Skin of body (tissue), 2 donors: ENCODE measurements around the gene LPCAT3. TPM values are rescaled to one million over a fixed set of nuclear protein-coding genes. Genes with fewer than 3 reads are reported as not detected.

Experiments
- DNase-seq: peaks from one replicate; lab custom pipeline; 2025; lab: John Stamatoyannopoulos, UW
- total RNA-seq: library from RNA; depleted of rRNA; stranded (reverse); fragments of >200 nt; gene quantifications from one replicate; pipeline ENCODE4 v1.2.3, GENCODE V29; 2014

LPCAT3 gene
- total RNA-seq, 1 donor from 2014 or later = 24.9 TPM

DNA sequence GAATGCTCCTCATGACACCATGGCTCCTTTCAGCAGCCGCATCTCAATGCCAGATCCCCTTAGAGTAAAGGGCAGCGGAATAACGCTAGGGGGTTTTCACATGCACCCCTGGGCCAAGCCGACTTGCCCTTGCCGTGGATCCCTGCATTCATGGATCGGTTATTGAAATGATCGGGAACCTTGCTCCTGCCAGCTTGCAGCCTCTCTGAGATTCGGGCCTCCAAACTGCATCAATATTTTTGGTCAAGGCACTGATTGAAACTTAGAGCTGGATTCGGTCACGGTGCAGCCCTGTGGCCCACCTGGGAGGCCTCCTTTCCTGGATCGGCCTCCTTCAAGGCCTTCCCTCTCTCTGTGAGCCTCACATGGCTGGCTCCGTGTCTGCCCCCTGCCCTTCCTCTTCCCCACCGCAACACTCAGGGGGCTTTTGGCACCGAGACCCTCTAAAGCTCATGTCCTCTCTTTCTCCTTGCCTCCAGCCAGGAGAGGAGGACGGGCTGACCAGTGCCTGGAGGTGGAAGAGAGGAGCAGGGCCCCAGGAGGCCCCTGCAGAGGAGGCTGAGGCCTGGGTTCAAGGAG is 65.3 kb downstream of the LPCAT3 start:
- DNase-seq = no peak

DNA sequence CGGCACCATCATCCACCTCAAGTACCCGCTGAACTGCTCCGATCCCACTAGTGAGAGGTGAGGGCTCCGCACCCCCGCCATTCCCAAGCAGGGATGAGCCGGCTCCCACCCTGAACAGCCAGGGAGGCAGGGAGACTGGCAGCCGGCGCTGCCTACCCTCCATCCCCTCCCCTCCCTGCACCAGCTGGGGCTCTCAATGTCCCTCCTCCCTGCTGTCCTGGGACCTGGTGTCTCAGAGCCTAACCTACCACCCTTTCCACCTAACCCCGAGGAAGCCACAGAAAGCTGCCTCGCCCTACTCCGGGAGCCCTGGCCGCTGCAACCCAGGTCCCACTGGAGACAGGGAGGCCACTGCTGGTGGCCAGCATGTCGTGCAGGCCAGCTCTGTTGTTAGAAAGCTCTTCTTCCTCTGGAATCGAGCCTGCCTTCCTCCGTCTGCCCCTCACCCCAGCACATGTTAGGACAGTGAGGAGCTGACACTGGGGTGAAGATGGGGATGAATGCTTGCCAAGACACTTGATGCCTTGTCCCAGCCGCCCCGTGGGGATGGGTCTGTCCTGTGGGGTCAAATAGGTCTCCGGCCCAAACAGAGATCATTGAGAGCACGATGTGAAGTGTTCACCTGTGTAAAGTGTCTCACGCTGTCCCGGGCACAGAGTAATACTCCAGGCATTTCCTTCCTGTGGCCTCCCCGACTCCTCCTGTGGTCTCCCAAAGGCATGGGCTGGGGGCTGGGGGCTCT is 66.0 kb downstream of the LPCAT3 start:
- DNase-seq = no peak

DNA sequence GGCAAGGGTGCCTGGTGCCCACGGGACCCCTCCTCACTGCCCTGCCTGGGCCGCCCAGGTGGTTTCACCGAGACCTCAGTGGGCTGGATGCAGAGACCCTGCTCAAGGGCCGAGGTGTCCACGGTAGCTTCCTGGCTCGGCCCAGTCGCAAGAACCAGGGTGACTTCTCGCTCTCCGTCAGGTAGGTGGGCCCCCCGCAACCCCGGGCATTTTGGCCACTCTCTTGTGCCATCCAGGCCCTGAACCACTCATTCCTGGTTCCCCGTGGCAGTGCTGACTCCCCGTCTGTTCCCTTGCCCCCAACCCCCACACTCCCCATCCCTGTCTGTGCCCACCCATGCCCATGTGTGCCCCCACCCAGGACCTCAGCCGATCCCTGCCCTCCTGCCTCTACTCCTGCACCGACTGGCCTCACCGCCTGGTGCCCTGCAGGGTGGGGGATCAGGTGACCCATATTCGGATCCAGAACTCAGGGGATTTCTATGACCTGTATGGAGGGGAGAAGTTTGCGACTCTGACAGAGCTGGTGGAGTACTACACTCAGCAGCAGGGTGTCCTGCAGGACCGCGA is 66.6 kb downstream of the LPCAT3 start:
- no peak for DNase-seq

DNA sequence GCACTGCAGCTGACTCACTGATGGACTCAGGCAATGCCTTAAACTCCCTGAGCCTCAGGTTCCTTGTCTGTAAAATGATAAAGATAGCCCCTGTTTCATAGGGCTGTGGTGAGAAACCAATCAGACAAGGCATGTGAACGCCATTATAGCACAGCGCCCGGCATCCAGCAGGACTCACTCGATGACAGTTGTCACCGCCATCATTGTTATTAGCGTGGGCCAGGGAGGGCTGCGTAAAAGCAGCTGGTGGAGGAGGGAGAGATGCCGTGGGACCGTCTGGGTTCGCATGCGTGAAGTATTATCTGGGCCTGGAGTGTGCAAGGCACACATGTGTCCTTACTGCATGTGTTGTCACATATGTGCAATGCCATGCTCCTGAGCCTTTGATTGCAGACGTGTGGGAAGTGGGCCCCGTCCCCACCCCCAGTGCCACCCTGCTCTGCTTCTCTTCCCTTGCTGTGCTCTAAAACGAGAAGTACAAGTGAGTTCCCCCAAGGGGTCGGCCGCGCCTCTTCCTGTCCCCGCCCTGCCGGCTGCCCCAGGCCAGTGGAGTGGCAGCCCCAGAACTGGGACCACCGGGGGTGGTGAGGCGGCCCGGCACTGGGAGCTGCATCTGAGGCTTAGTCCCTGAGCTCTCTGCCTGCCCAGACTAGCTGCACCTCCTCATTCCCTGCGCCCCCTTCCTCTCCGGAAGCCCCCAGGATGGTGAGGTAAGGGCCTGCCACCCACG is 67.3 kb downstream of the LPCAT3 start, which contains the start of gene PTPN6:
TSS of gene PTPN6 (plus strand) at position 546 of the 730 bp plus-strand sequence. CDS start at position 703, 157 bp downstream.
- DNase-seq = peak; percentile 25

DNA sequence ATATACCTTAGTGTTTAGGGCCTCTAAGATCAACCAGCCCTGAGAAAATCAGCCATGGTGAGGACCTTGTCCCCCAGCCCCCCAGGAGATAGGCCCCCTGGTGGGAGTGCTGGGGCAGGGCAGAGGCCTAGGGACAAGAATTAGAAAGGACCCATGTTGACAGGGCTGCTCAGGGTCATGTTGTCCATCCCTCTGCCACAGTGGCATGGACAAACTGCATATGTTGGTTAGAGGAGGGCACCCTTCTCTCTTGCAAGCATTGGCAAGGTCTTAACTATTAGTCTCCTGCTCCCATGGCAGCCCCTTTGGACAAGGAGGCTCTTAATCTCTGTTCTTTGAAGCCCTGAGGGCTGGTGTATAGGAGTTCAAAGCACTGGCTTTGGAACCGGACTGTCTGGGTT is 67.9 kb downstream of the LPCAT3 start:
- DNase-seq = no peak

DNA sequence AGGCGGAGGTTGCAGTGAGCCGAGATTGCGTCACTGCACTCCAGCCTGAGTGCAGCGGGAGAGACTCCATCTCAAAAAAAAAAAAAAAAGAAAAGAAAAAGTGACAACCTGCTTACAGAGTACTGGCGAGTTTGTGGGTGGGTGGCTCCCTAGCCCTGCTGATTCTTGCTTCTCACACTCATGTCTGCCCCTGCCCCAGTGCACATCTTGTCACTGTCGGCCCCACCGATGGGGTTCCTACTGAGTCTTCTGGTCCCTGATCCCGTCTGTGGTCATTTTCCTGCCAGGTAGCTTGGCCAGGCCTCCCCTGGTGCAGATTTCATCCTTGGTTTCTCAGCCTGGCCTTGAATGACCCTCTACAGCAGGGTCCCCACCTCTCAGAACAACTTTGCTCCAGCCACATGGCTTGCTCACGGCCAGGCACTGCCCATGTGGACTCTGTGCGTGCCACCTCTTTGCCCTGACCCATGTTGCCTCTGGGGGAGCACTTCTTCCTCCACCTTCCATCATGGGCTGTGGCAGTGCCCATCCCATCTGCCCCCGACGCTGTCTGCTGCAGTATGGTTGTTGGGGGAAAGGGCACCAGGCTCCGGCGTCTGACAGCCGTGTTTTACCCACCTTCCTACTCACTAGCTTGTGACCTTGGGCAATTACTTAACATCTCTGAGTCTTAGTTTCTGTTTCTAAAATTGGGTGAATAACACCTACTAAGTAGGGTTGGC is 69.2 kb downstream of the LPCAT3 start:
- DNase-seq = no peak

DNA sequence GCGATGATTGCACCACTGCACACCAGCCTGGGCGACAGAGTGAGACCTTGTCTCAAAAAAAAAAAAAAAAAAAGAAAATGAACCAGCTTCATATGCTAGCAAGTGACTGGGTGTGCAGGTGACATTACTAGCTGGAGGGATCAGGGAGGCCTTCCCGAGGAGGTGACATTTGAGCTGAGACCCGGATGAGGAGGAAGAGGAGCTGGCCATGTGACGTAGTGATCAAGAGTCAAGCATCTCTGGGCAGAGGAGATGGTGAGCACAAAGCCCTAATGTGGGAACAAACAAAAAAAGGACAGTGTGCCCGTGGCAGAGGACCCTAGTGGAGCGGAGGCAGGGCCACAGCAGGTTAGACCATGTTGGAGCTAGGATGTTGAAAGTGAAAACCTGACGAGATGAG is 70.7 kb downstream of the LPCAT3 start:
- DNase-seq = no peak

DNA sequence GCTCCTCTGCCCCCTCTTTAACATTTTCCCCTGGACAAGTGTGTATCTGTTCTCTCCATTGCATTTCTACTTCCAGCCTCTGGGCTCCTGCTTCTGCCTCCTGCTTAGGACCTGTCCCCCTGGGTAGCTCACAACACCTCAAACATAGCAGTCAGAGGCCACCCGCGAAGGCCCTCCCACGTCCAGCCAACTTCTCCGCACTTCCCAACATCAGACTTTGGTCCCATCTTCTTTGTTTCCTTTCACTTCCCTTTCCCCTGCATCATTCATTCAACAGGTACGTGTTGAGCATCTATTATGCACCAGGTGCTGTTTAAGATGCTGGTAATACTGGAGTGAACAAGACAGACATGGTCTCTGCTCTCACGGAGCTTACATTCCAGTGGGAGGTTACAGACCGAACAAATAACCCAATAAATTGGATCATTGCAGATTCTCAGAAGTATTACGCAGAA is 71.3 kb downstream of the LPCAT3 start:
- DNase-seq = no peak

DNA sequence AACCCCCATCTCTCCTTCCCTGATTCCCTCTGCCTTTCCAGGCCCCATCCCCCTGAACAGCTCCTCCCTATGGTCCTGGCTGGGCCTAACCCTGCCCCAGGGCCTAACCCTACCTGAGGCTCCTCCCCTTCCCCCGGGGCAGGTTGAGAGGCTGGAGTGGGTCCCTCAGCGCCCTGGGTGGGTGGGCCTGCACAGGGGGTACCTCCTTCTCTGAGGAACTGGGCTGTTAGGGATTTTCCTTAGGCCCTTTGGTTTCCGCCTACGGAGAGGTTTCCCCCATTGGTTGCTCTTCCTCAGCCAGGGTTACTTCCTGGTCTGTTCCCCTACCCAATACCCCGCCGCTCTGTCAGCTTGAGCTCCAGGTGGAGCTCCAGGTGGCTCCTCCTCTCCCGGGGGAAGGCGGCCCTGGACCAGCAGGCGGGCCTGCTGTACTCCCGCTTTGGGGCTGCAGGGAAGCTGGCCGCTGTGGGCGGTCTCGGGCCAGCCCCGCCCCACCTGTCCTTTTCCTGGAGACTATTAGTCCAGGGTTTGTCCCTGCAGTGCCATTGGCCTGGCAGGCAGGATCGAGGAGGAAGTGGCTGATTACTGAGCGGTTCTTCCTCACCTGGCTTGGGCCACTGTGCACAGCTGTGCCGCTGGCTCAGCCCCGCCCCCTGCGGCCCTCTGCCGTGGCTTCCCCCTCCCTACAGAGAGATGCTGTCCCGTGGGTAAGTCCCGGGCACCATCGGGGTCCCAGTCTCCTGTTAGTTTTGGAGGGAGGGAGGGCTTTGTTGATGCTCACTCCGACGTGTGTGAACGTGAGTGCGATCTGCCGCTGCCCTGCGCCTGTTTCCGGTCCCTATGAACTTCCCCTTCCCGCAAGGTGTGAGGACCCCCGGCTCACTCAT is 72.0 kb downstream of the LPCAT3 start:
- DNase-seq = no peak

DNA sequence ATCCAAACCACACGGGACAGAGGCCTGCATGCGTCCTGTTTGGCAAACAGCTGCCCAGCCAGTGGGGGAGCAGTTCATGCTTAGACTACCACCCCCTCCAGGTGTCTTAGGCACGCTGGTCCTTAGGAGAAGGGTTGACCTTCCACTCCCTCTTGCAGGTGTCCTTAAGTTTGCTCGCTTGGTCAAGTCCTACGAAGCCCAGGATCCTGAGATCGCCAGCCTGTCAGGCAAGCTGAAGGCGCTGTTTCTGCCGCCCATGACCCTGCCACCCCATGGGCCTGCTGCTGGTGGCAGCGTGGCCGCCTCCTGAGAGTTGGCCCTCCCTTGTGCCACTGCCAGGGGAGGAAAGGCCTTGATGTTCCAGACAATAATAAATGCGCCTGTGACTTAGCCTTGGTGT is 72.7 kb downstream of the LPCAT3 start:
- no peak for DNase-seq

DNA sequence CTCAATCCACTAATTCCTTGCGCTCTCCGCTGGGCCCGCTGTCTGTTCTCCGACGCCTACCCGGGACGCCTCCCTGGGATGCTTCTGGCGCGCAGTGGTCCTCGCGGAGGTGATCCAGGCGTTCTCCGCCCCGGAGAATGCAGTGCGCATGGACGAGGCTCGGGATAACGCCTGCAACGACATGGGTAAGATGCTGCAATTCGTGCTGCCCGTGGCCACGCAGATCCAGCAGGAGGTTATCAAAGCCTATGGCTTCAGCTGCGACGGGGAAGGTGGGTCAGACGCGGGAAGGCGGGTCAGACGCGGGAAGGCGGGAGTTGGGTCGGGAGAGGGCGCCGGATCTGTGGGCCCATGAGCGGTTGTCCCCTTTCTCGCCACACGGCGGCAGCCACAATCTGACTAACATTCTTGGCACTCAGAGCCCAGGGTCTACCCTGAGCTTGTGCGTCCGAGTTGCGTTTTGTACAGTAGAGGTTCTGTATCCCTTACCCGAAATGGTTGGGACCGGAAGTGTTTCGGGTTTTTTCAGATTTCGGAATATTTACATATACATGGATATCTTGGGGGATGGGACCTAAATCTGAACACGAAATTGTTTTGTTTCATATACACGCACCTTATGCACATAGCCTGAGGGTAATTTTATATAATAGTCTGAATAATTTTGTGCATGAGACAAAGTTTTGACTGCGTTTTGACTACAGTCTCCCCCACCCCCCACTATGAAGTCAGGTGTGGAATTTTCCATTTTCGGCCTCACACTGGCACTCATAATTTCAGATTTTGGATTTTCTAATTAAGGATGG is 73.7 kb downstream of the LPCAT3 start:
- peak; percentile 92 for DNase-seq

DNA sequence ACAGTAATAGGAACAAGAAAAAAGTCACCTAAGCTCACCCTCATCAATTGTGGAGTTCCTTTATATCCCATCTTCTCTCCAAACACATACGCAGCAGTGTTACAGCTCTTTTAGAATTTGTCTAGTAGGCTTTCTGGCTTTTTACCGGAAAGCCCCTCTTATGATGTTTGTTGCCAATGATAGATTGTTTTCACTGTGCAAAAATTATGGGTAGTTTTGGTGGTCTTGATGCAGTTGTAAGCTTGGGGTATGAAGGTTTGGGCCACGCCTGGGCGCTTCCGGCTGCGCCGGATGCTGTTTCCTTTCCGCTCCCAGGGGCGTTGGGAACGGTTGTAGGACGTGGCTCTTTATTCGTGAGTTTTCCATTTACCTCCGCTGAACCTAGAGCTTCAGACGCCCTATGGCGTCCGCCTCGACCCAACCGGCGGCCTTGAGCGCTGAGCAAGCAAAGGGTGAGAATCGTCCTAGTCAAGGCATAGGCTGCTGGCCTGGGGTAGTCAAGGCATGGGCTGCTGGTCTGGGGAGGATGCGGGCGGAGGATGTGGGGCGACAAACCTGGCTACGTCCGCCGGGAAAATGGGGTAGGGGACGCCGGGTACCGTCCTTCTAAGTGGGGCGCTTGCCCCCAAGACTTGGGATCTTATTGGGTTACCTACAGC is 74.4 kb downstream of the LPCAT3 start, which contains the start of the genes C12orf57 and RNU7-1:
TSS of gene C12orf57 (plus strand) at position 301 of the 659 bp plus-strand sequence. CDS start at position 401, 100 bp downstream.
TSS of gene RNU7-1 (plus strand) at position 95 of the 659 bp plus-strand sequence.
- peak; percentile 98 for DNase-seq

DNA sequence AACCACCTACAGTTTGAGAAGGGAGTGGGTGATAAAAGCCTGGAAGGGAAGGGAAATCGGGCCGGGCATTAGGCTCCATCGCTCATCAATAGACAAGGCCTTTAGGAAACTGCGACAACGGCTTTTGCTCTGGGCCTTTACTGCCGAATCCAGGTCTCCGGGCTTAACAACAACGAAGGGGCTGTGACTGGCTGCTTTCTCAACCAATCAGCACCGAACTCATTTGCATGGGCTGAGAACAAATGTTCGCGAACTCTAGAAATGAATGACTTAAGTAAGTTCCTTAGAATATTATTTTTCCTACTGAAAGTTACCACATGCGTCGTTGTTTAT is 74.9 kb downstream of the LPCAT3 start:
- peak; percentile 98 for DNase-seq

DNA sequence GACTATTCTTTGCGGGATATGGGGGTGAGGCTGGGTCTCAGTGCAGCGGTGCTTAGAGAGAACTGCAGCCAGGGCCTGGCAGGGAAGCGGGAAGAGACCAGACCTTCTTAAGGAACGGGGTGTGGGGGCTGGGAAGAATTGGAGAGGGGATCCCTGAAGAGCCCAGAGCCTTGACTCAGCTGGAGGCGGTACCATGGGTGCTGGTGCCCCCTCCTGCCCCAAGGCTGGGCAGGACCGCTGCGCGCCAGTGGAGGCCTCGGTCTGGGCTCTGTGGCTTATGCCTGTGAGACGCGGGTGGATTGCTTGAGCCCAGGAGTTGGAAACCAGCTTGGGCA is 76.0 kb downstream of the LPCAT3 start:
- no peak for DNase-seq

DNA sequence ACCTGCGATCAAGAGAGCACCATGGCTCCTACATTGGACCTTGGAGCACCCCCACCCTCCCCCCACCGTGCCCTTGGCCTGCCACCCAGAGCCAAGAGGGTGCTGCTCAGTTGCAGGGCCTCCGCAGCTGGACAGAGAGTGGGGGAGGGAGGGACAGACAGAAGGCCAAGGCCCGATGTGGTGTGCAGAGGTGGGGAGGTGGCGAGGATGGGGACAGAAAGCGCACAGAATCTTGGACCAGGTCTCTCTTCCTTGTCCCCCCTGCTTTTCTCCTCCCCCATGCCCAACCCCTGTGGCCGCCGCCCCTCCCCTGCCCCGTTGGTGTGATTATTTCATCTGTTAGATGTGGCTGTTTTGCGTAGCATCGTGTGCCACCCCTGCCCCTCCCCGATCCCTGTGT is 76.5 kb downstream of the LPCAT3 start:
- DNase-seq = no peak

DNA sequence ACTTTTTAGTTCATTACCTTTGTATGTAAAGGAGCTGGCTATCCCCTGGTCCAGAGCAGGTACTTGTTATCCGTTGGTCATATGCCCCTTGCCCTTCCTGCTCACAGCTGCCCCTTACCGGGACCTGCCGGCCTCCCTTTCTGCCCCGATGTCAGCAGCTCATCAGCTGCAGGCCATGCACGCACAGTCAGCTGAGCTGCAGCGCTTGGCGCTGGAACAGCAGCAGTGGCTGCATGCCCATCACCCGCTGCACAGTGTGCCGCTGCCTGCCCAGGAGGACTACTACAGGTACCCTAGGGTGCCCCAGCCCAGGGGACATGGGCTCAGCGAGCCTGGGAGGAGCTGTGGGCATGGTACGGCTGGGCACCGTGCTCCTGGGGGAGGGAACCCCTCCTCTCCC is 77.0 kb downstream of the LPCAT3 start:
- DNase-seq = no peak

DNA sequence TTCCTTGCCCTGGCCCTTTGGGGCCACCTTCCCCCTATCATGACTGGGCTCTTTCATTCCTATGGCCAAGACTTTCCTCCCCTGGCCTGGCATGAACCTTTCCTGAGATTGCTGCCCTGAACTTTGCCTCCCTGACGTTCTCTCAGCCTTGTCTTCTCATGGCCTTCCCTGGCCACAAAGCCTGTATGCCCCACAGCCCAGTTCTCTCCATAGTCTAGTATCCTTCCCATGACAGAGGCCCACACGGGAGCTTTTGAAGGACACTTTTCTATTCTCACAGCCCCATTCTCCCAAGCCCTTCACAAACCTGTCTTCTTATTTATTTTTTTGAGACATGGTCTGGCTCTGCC is 79.1 kb downstream of the LPCAT3 start:
- DNase-seq = no peak

DNA sequence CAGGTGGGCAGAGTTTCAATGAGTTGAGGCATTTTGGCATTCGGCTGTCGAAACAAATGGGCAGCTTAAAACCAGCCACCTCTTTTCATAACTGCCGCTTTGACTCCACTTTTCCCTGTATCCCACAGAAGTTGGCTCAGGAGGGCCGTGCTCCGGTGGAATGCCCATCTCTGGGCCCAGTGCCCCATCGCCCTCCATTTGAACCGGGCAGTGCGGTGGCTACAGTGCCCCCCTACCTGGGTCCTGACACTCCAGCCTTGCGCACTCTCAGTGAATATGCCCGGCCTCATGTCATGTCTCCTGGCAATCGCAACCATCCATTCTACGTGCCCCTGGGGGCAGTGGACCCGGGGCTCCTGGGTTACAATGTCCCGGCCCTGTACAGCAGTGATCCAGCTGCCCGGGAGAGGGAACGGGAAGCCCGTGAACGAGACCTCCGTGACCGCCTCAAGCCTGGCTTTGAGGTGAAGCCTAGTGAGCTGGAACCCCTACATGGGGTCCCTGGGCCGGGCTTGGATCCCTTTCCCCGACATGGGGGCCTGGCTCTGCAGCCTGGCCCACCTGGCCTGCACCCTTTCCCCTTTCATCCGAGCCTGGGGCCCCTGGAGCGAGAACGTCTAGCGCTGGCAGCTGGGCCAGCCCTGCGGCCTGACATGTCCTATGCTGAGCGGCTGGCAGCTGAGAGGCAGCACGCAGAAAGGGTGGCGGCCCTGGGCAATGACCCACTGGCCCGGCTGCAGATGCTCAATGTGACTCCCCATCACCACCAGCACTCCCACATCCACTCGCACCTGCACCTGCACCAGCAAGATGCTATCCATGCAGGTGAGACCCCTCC is 79.7 kb downstream of the LPCAT3 start:
- DNase-seq = no peak
